GM12873 (cell line): ENCODE measurements around the gene WNT8B.

ENCODE experiments used
- TF ChIP-seq, protein P1 (sequence below): IDR thresholded peaks from 2 replicates; pipeline ENCODE4 v1.5.1; 2012; ENCODE audit warnings: low read depth, mild to moderate bottlenecking, moderate library complexity, low read length, control low read depth; ENCODE audit not compliant: insufficient read depth; ENCODE audit errors: missing control alignments

Gene WNT8B

DNA sequence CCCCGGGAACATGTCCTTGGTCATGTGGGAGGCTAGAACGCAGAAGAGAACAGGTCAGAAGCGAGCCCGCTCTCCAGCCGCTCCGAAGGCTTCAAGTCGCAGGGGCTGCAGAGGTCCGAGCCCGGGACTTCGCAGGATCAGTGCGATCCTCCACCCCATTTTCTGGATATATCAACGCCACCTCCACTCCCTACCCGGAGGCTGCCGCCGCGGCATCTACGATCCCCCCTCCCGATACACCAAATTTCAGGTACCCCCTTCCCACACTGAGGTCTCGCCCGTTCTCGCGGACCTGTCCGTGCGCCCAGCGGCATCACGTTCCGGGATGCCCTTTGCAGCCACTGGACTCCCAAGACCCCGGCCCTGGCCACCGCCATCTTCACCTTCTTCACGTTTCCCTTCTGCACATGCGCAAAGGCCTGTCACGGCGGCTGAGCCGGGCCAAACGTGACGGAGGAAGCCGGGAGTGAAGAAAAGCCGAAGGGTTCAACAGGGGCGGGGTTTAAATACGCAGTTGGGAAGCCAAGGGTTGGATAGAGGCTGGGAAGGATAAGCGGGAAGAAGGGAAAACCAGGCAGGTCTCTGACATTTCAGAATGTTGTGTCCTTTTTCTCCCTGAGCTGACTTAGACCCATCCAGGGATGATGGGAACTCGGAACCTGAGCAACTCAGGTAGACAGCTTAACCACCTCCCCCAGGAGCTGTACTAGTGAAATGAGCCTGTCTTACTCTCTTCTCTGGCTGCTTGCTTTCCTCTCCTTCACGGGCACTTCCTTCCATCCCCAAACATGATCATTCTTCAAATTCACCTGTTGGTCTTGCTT is 66.9 kb downstream of the WNT8B start, which contains the start of gene NDUFB8:
Gene NDUFB8, minus strand, starts transcription at position 397 of the 824 bp plus-strand sequence. Its CDS starts 20 bp downstream, at position 377.
- TF ChIP-seq, protein P1, sequence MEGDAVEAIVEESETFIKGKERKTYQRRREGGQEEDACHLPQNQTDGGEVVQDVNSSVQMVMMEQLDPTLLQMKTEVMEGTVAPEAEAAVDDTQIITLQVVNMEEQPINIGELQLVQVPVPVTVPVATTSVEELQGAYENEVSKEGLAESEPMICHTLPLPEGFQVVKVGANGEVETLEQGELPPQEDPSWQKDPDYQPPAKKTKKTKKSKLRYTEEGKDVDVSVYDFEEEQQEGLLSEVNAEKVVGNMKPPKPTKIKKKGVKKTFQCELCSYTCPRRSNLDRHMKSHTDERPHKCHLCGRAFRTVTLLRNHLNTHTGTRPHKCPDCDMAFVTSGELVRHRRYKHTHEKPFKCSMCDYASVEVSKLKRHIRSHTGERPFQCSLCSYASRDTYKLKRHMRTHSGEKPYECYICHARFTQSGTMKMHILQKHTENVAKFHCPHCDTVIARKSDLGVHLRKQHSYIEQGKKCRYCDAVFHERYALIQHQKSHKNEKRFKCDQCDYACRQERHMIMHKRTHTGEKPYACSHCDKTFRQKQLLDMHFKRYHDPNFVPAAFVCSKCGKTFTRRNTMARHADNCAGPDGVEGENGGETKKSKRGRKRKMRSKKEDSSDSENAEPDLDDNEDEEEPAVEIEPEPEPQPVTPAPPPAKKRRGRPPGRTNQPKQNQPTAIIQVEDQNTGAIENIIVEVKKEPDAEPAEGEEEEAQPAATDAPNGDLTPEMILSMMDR = no peak

DNA sequence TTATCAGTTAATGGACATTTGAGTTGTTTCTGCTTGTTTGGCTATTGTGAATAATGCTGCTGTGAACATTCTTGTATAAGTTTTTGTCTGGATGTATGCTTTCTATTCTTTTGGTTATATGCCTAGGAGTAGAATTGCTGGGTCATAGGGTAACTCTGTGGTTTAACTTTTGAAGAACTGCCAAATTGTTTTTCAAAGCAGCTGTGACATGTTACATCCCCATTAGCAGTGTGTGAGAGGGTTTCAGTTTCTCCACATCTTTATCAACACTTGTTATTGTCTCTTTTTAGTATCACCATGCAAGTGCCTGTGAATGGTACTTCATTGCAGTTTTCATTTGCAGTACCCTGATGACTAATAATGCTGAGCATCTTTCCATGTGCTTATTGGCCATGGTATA is 69.0 kb downstream of the WNT8B start:
- TF ChIP-seq, protein P1 = no peak
